Measurements from ENCODE around the gene NUMBL. TPM values are rescaled to one million over a fixed set of nuclear protein-coding genes. Genes with fewer than 3 reads are reported as not detected.
A peak's percentile ranks its signal among the peaks of the same experiment; 100 is the strongest.

Gene NUMBL
- total and polyA plus RNA-seq, 2 of the 13 experiments (the other 11 are each of a cell fraction or from before 2014, with no cell fraction given): 0.49 to 2.3 TPM

DNA sequence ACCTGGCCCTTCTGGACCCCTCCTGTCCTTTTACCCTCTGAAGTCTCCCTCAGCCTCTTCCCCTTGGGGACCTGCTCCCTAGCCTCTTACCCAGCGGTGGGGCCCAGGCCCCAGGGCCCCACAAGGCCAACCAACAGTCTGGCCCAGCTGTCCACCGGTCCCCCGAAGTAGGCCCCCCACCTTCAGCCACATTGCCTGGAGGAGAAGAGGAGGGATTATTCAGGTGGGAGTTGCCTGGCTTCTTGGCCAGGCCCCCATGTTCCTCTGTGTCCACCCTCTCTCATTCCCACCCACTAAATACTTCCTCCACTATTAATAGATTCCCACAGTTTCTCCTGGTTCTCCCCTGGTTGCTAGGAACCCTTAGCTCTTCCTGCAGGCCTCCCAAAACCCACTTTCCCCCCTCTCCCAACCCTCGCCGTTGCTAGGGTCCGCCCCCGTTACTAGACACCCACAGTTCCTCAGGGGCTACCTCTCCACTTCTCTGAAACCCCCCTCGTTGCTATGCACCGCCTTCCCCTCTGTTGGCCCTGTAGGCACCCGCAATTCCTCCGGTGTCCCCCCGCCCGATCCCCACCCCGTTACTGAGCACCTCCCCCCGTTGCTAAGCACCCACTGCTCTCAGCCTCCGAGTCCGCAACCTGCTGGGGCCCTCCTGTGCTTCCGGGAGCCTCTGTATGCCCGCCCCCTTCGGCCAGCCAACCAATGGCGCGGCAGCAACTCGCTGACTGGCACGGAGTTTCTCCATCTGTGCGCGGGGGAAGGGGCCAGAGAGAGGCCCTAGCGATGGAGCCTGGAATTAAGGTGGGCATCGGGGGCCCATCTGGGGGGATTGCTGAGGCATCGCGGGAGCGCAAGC, 24.2 kb upstream of the NUMBL start (continued):
- no peak for TF ChIP-seq ZNF570 (CRISPR knock-in tag; IDR thresholded peaks at IDR 0.05; ENCODE audit: borderline replicate concordance)
- TF ChIP-seq GABPB1 (CRISPR knock-in tag; IDR thresholded peaks at IDR 0.05): peak; percentile 85
- TF ChIP-seq ATM (IDR thresholded peaks at IDR 0.05; ENCODE audit: borderline replicate concordance): no peak
- peak; percentile 54 for TF ChIP-seq SAP130 (CRISPR knock-in tag; IDR thresholded peaks at IDR 0.05; ENCODE audit: low read depth)
- peak; percentile 81; the same call in 1 of the 2 replicates for TF ChIP-seq ZNF713 (CRISPR knock-in tag; IDR thresholded peaks at IDR 0.05)
- TF ChIP-seq ETV5 (CRISPR knock-in tag; IDR thresholded peaks at IDR 0.05; ENCODE audit: borderline replicate concordance): peak; percentile 20; the same call in 1 of the 2 replicates
- peak; percentile 66; the same call in 1 of the 2 replicates for TF ChIP-seq ELF4 (CRISPR knock-in tag; IDR thresholded peaks at IDR 0.05; ENCODE audit: borderline replicate concordance)
- TF ChIP-seq SIN3A (IDR thresholded peaks at IDR 0.05; ENCODE audit: borderline replicate concordance, low read depth, low read length): peak; percentile 45; the same call in 1 of the 2 replicates
- TF ChIP-seq PCBP1 (IDR thresholded peaks at IDR 0.05; ENCODE audit: borderline replicate concordance, low read depth, low read length): 0 out of 2 replicates have a peak, but pooled peaks have one; percentile 82
- TF ChIP-seq RBAK (CRISPR knock-in tag; IDR thresholded peaks at IDR 0.05): no peak
- peak; percentile 19 for TF ChIP-seq YY1 (IDR thresholded peaks at IDR 0.05; ENCODE audit: insufficient read depth, insufficient replicate concordance, low read depth, low read length)
- 0 out of 4 replicates have a peak, but pooled peaks of 1 of the 2 experiments have one; percentile 24 for TF ChIP-seq KLF16 (CRISPR knock-in tag; IDR thresholded peaks at IDR 0.05)
- 0 out of 2 replicates have a peak, but pooled peaks have one; percentile 31 for TF ChIP-seq HNRNPL (IDR thresholded peaks at IDR 0.05; ENCODE audit: low read depth, low read length)
- peak; percentile 91 for TF ChIP-seq NFYC (CRISPR knock-in tag; IDR thresholded peaks at IDR 0.05)
- no peak for TF ChIP-seq SOX6 (IDR thresholded peaks at IDR 0.05)
- TF ChIP-seq SOX6 (CRISPR knock-in tag; IDR thresholded peaks at IDR 0.05): no peak

All from HepG2 (cell line).